ENCODE results near the gene MND1.

MND1 gene

DNA sequence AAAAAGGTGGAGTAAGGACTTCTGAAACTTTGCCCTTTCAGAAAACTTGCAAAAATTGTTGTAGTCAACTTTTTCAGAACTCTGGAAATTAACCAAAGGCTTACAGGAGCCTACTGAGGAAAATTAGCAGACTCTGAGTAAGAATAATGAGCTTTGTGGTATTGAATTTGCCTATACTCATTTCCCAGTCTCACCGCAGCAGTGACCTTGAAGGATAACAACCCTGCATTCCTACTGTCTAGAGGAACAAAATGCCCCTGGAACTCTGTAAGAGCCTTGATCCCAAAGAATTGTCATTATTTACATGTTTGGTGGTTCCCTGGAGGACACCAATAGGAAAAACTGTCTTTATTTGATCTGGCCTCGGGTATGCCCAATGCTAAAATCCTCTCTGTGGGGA is 57.9 kb downstream of the MND1 start:
- no peaks in the 10 kb centered on the region for H3K79me2 ChIP-seq (ENCODE audit: control insufficient read depth, low read length)
- H3K4me3 ChIP-seq (ENCODE audit: low read length) = no peak overlapping the region
- H3K27ac ChIP-seq (ENCODE audit: low read depth, low read length) = no peak overlapping the region
- H3K4me2 ChIP-seq (ENCODE audit: low read length) = no peak overlapping the region
- peaks cover 5% of the 10 kb centered on the region; the same call in 1 of the 2 replicates for H3F3A ChIP-seq (ENCODE audit: control insufficient read depth, insufficient read depth)
- no peaks in the 10 kb centered on the region for H4K20me1 ChIP-seq (ENCODE audit: control insufficient read depth, insufficient read depth, low read depth, low read length)
- no peaks in the 10 kb centered on the region for H3K27me3 ChIP-seq (ENCODE audit: control insufficient read depth, low read length)
- no peaks in the 10 kb centered on the region for H3K9me2 ChIP-seq (replicated peaks; ENCODE audit: control insufficient read depth, low read length)
- TF ChIP-seq, protein P1, sequence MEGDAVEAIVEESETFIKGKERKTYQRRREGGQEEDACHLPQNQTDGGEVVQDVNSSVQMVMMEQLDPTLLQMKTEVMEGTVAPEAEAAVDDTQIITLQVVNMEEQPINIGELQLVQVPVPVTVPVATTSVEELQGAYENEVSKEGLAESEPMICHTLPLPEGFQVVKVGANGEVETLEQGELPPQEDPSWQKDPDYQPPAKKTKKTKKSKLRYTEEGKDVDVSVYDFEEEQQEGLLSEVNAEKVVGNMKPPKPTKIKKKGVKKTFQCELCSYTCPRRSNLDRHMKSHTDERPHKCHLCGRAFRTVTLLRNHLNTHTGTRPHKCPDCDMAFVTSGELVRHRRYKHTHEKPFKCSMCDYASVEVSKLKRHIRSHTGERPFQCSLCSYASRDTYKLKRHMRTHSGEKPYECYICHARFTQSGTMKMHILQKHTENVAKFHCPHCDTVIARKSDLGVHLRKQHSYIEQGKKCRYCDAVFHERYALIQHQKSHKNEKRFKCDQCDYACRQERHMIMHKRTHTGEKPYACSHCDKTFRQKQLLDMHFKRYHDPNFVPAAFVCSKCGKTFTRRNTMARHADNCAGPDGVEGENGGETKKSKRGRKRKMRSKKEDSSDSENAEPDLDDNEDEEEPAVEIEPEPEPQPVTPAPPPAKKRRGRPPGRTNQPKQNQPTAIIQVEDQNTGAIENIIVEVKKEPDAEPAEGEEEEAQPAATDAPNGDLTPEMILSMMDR (IDR thresholded peaks at IDR 0.05; ENCODE audit: low read depth, low read length, poor library complexity, severe bottlenecking) = no peak
- no peak for TF ChIP-seq EZH2phosphoT487 (IDR thresholded peaks at IDR 0.05; ENCODE audit: borderline replicate concordance, low read length)
- peaks cover 67% of the 10 kb centered on the region for H3K36me3 ChIP-seq (ENCODE audit: control insufficient read depth, low read length)
- H3K4me1 ChIP-seq (ENCODE audit: control insufficient read depth, low read length) = no peaks in the 10 kb centered on the region
- no peaks in the 10 kb centered on the region for H3K9me3 ChIP-seq (ENCODE audit: control insufficient read depth, insufficient read depth, low read length)

DNA sequence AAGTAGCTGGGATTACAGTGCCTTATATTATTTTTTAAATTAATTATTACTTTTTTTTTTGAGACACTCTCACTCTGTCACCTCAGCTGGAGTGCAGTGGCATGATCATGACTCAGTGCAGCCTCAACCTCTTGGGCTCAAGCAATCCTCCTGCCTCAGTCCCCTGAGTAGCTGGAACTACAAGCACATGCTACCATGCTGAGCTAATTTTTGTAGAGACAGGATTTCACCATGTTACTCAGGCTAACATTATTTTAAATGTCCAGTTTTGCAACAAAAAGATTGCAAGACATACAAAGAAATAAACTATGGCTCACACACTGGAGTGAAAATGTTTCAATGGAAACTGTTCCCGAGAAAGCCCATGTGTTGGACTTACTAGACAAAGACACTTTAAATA is 59.2 kb downstream of the MND1 start:
- Histone ChIP-seq H3K27me3 (ENCODE audit: control insufficient read depth, low read length) (no peaks in the 10 kb centered on the region), H3K4me3 (ENCODE audit: low read length) (no peak overlapping the region), H3K36me3 (ENCODE audit: control insufficient read depth, low read length) (peaks cover 56% of the 10 kb centered on the region), H4K20me1 (ENCODE audit: control insufficient read depth, insufficient read depth, low read depth, low read length) (no peaks in the 10 kb centered on the region), H3F3A (ENCODE audit: control insufficient read depth, insufficient read depth) (no peaks in the 10 kb centered on the region), H3K4me1 (ENCODE audit: control insufficient read depth, low read length) (no peaks in the 10 kb centered on the region), H3K4me2 (ENCODE audit: low read length) (no peak overlapping the region), H3K79me2 (ENCODE audit: control insufficient read depth, low read length) (no peaks in the 10 kb centered on the region), H3K9me3 (ENCODE audit: control insufficient read depth, insufficient read depth, low read length) (no peaks in the 10 kb centered on the region), H3K27ac (ENCODE audit: low read depth, low read length) (no peak overlapping the region), H3K9me2 (replicated peaks; ENCODE audit: control insufficient read depth, low read length) (no peaks in the 10 kb centered on the region)
- TF ChIP-seq, protein P1 (IDR thresholded peaks at IDR 0.05; ENCODE audit: low read depth, low read length, poor library complexity, severe bottlenecking) = no peak

DNA sequence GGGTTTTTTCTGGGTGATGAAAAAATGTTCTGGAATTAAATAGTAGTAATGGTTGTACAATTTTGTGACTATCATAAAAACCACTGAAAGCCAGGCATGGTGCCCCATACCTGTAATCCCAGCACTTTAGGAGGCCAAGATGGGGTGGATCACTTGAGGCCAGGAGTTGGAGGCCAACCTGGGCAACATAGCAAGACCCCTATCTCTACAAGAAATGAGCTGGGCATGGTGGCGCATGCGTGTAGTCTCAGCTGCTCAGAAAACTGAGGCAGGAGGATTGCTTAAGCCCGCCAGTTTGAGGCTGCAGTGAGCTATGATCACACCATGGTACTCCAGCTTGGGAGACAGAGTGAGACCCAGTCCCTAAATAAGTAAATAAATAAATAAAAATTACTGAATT is 63.4 kb downstream of the MND1 start:
- Histone ChIP-seq H3K27me3 (ENCODE audit: control insufficient read depth, low read length) (no peaks in the 10 kb centered on the region), H3K9me2 (replicated peaks; ENCODE audit: control insufficient read depth, low read length) (no peaks in the 10 kb centered on the region), H3K36me3 (ENCODE audit: control insufficient read depth, low read length) (peaks cover 43% of the 10 kb centered on the region), H3K9me3 (ENCODE audit: control insufficient read depth, insufficient read depth, low read length) (no peaks in the 10 kb centered on the region), H3K4me3 (ENCODE audit: low read length) (no peak overlapping the region), H3F3A (ENCODE audit: control insufficient read depth, insufficient read depth) (peaks cover 21% of the 10 kb centered on the region), H4K20me1 (ENCODE audit: control insufficient read depth, insufficient read depth, low read depth, low read length) (no peaks in the 10 kb centered on the region), H3K4me1 (ENCODE audit: control insufficient read depth, low read length) (peaks cover 20% of the 10 kb centered on the region), H3K27ac (ENCODE audit: low read depth, low read length) (no peak overlapping the region), H3K79me2 (ENCODE audit: control insufficient read depth, low read length) (no peaks in the 10 kb centered on the region), H3K4me2 (ENCODE audit: low read length) (no peak overlapping the region)
- TF ChIP-seq EZH2phosphoT487 (IDR thresholded peaks at IDR 0.05; ENCODE audit: borderline replicate concordance, low read length) = no peak
- TF ChIP-seq, protein P1 (IDR thresholded peaks at IDR 0.05; ENCODE audit: low read depth, low read length, poor library complexity, severe bottlenecking) = no peak

DNA sequence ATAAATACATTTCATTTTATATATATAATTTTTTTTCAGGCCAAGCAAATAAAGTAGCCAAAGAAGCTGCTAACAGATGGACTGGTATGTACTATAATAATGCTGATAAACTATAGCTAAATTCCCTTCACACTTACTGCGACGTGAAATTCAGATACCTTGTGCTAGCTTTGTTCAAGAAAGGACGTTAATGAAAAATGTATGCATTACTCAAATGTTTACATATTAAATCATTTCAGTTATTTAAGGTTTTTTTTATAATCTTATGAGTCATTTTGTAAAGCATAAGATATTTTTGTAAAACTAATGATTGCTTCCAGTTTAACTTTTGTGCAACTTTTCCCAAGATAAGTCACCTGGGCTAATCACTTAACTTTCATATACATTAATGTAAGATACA is 64.4 kb downstream of the MND1 start:
- no peak overlapping the region for H3K27ac ChIP-seq (ENCODE audit: low read depth, low read length)
- no peak overlapping the region for H3K4me2 ChIP-seq (ENCODE audit: low read length)
- H3K36me3 ChIP-seq (ENCODE audit: control insufficient read depth, low read length) = peaks cover 43% of the 10 kb centered on the region
- peaks cover 30% of the 10 kb centered on the region for H3K4me1 ChIP-seq (ENCODE audit: control insufficient read depth, low read length)
- no peaks in the 10 kb centered on the region for H4K20me1 ChIP-seq (ENCODE audit: control insufficient read depth, insufficient read depth, low read depth, low read length)
- no peaks in the 10 kb centered on the region for H3K9me2 ChIP-seq (replicated peaks; ENCODE audit: control insufficient read depth, low read length)
- no peaks in the 10 kb centered on the region for H3K79me2 ChIP-seq (ENCODE audit: control insufficient read depth, low read length)
- no peak overlapping the region for H3K4me3 ChIP-seq (ENCODE audit: low read length)
- peaks cover 23% of the 10 kb centered on the region for H3F3A ChIP-seq (ENCODE audit: control insufficient read depth, insufficient read depth)
- no peaks in the 10 kb centered on the region for H3K9me3 ChIP-seq (ENCODE audit: control insufficient read depth, insufficient read depth, low read length)
- no peak for TF ChIP-seq EZH2phosphoT487 (IDR thresholded peaks at IDR 0.05; ENCODE audit: borderline replicate concordance, low read length)
- TF ChIP-seq, protein P1 (IDR thresholded peaks at IDR 0.05; ENCODE audit: low read depth, low read length, poor library complexity, severe bottlenecking) = no peak
- H3K27me3 ChIP-seq (ENCODE audit: control insufficient read depth, low read length) = no peaks in the 10 kb centered on the region

Data from DOHH2 (cell line).